ENCODE measurements around the gene ITIH3.

DNA sequence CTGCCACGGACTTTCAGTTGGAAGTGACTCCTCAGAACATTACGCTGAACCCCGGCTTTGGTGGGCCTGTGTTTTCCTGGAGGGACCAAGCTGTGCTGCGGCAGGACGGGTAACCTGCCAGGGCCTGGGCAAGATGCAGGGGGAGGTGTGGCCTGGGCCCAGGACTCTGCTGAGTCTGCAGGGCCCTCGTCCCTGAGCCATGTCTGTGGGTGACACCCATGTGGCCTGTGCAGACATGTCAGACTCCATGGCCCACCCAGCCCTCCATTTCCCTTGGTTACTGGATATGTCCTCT is 4.9 kb upstream of the ITIH3 start:
- TF ChIP-seq POLR2AphosphoS5 (IDR thresholded peaks at IDR 0.05; ENCODE audit: low read depth, low read length), result no peak
- no peak for TF ChIP-seq CTCF (IDR thresholded peaks at IDR 0.05)
